Skeletal muscle satellite cell (primary cell): ENCODE measurements around the gene DENND1C.

Experiments
- H3K27me3 ChIP-seq: 2 replicates; pipeline ENCODE4 v1.7.0; 2013; ENCODE audit warnings: low read length; ENCODE audit not compliant: control insufficient read depth, insufficient read depth
- H3K36me3 ChIP-seq: 2 replicates; pipeline ENCODE4 v1.7.0; 2013; ENCODE audit warnings: mild to moderate bottlenecking, control low read depth, low read length; ENCODE audit not compliant: insufficient read depth
- H3K4me1 ChIP-seq: 2 replicates; pipeline ENCODE4 v1.7.0; 2013; ENCODE audit warnings: low read length; ENCODE audit not compliant: control insufficient read depth, insufficient read depth
- H3K4me2 ChIP-seq: 2 replicates; pipeline ENCODE4 v1.7.0; 2013; ENCODE audit warnings: mild to moderate bottlenecking, low read length
- H3K4me3 ChIP-seq: 2 replicates; pipeline ENCODE4 v1.7.0; 2013; ENCODE audit warnings: low read length
- H3K9ac ChIP-seq: 2 replicates; pipeline ENCODE4 v1.7.0; 2013; ENCODE audit warnings: mild to moderate bottlenecking, low read depth, low read length, moderate library complexity
- H3K9me3 ChIP-seq: replicated peaks from 2 replicates; pipeline ENCODE4 v1.7.0; 2013; ENCODE audit warnings: mild to moderate bottlenecking, control low read depth, low read length

DENND1C gene

GRCh38 chr19:6501740-6502648 lies 20.4 kb upstream of the DENND1C start, which contains the start of gene TUBB4A:
Gene TUBB4A, minus strand, starts transcription at chr19:6502309. Its CDS starts 97 bp downstream, at chr19:6502212.
- H3K9ac ChIP-seq: no peak within 1 kb of the TSS
- H3K4me2 ChIP-seq: no peak within 1 kb of the TSS
- no peaks in the 10 kb centered on the region for H3K36me3 ChIP-seq
- H3K27me3 ChIP-seq: peaks cover 25% of the 10 kb centered on the region
- no peaks in the 10 kb centered on the region for H3K9me3 ChIP-seq
- H3K4me1 ChIP-seq: no peaks in the 10 kb centered on the region
- H3K4me3 ChIP-seq: no peak within 1 kb of the TSS

GRCh38 chr19:6500837-6501739 lies 19.5 kb upstream of the DENND1C start:
- H3K27me3 ChIP-seq: peaks cover 25% of the 10 kb centered on the region

GRCh38 chr19:6499052-6499790 lies 17.6 kb upstream of the DENND1C start:
- Histone ChIP-seq H3K4me2 (no peak overlapping the region), H3K36me3 (no peaks in the 10 kb centered on the region), H3K27me3 (peaks cover 25% of the 10 kb centered on the region), H3K9me3 (no peaks in the 10 kb centered on the region), H3K4me3 (no peak overlapping the region), H3K9ac (no peak overlapping the region), H3K4me1 (no peaks in the 10 kb centered on the region)

More at GRCh38 chr19:6500837-6501739, 19.5 kb upstream of the DENND1C start:
- no peaks in the 10 kb centered on the region for H3K9me3 ChIP-seq
- no peaks in the 10 kb centered on the region for H3K4me1 ChIP-seq
- no peaks in the 10 kb centered on the region for H3K36me3 ChIP-seq
- H3K9ac ChIP-seq: no peak overlapping the region
- no peak overlapping the region for H3K4me3 ChIP-seq
- no peak overlapping the region for H3K4me2 ChIP-seq

- Histone ChIP-seq H3K4me1 (no peaks in the 10 kb centered on the region), H3K9ac (no peak overlapping the region), H3K27me3 (peaks cover 25% of the 10 kb centered on the region), H3K4me2 (no peak overlapping the region), H3K36me3 (no peaks in the 10 kb centered on the region), H3K9me3 (no peaks in the 10 kb centered on the region), H3K4me3 (no peak overlapping the region)
Observed at GRCh38 chr19:6498294-6499036, 16.9 kb upstream of the DENND1C start.

- no peak overlapping the region for H3K4me3 ChIP-seq
- no peaks in the 10 kb centered on the region for H3K9me3 ChIP-seq
- no peaks in the 10 kb centered on the region for H3K36me3 ChIP-seq
- no peaks in the 10 kb centered on the region for H3K4me1 ChIP-seq
- H3K4me2 ChIP-seq: no peak overlapping the region
- peaks cover 13% of the 10 kb centered on the region for H3K27me3 ChIP-seq
- no peak overlapping the region for H3K9ac ChIP-seq
Observed at GRCh38 chr19:6495947-6496346, 14.4 kb upstream of the DENND1C start.

- Histone ChIP-seq H3K9me3 (no peaks in the 10 kb centered on the region), H3K4me1 (no peaks in the 10 kb centered on the region), H3K4me3 (no peak overlapping the region), H3K9ac (no peak overlapping the region), H3K4me2 (no peak overlapping the region), H3K36me3 (no peaks in the 10 kb centered on the region), H3K27me3 (peaks cover 5% of the 10 kb centered on the region)
Observed at GRCh38 chr19:6494438-6495036, 12.9 kb upstream of the DENND1C start.

- H3K9me3 ChIP-seq: no peaks in the 10 kb centered on the region
- no peaks in the 10 kb centered on the region for H3K36me3 ChIP-seq
- no peak overlapping the region for H3K4me3 ChIP-seq
- no peak overlapping the region for H3K9ac ChIP-seq
- H3K4me2 ChIP-seq: no peak overlapping the region
- H3K27me3 ChIP-seq: no peaks in the 10 kb centered on the region
- no peaks in the 10 kb centered on the region for H3K4me1 ChIP-seq
Observed at GRCh38 chr19:6491802-6492592, 10.4 kb upstream of the DENND1C start.

GRCh38 chr19:6490134-6490533 lies 8.5 kb upstream of the DENND1C start:
- Histone ChIP-seq H3K4me1 (no peaks in the 10 kb centered on the region), H3K9me3 (no peaks in the 10 kb centered on the region), H3K4me2 (no peak overlapping the region), H3K27me3 (no peaks in the 10 kb centered on the region), H3K9ac (no peak overlapping the region), H3K36me3 (no peaks in the 10 kb centered on the region), H3K4me3 (no peak overlapping the region)

DNA sequence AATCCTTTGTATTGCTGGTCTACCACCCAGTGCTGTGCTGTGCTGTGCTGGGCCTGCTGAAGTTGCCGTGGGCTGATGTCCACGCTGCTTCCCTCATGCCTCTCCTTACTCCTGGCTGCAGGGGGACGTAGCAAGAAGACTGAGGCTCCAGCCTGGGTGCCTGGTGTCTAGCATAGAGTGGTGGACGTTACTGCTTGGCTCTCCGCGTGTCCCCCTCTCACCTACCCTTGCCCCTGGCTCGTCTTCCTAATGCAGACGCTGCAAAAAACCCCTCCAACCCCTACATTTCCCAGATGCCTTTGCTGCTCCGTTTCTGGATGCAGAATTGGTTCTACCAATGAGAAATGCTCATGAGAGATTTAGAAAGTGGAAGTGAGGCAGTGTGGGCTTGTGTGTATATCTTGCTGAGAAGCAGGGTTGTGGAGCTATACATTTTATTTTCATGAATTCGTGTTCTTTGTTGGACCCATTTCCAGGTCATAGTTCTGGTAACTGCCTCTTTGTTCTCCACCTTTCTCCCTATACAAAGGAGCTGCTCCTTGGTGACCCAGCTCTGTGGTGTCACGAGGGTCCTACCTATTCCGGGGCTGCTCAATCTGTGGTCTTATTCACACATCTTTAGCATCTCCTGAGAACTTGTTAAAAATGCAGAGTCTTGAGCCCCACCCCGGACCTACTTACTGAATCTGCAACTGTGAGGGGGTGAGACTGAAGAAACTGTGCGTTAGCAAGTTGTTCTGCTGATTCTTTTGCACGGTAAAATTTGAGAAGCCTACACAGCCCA lies 7.9 kb upstream of the DENND1C start:
- no peaks in the 10 kb centered on the region for H3K36me3 ChIP-seq
- no peaks in the 10 kb centered on the region for H3K27me3 ChIP-seq
- H3K9ac ChIP-seq: no peak overlapping the region
- H3K4me2 ChIP-seq: no peak overlapping the region
- H3K4me3 ChIP-seq: no peak overlapping the region
- no peaks in the 10 kb centered on the region for H3K9me3 ChIP-seq
- no peaks in the 10 kb centered on the region for H3K4me1 ChIP-seq
